Adrenal gland (tissue), 12 donors: ENCODE data around the gene LRRK1. TPM values are rescaled to one million over a fixed set of nuclear protein-coding genes. Genes with fewer than 3 reads are reported as not detected.

Experiments
- DNase-seq, 7 donors: peaks; one replicate each; pipeline ENCODE4 v3.0.0-alpha.2; 2019 to 2020
- H3K27ac ChIP-seq, 5 donors: fragments of 200-600 bp; sonication (generic) in 4 of 5; 1 replicate in 3 of 5; 2 replicates in 2 of 5; pipeline versions ENCODE4 v1.5.1 to v1.8.0; 2016 to 2020; ENCODE audit warnings: mild to moderate bottlenecking in 1 of 5
- H3K27me3 ChIP-seq: fragments of 200-600 bp; 2 replicates; pipeline ENCODE4 v1.8.0; 2021
- H3K36me3 ChIP-seq, 2 donors: fragments of 200-600 bp; replicated peaks in 1 of 2; 1 replicate in 1 of 2; 2 replicates in 1 of 2; pipeline versions ENCODE4 v1.5.1 to v1.8.0; 2018 to 2022
- H3K4me1 ChIP-seq, 2 donors: fragments of 200-600 bp; replicated peaks in 1 of 2; 1 replicate in 1 of 2; 2 replicates in 1 of 2; pipeline versions ENCODE4 v1.5.1 to v1.8.0; 2018 to 2021
- H3K4me3 ChIP-seq, 4 donors: fragments of 200-600 bp; sonication (generic) in 3 of 4; one replicate each; pipeline ENCODE4 v1.5.1; 2016 to 2018
- H3K9me3 ChIP-seq, 3 donors: fragments of 200-600 bp; sonication (generic) in 1 of 3; replicated peaks in 1 of 3; 1 replicate in 2 of 3; 2 replicates in 1 of 3; pipeline versions ENCODE4 v1.5.1 to v1.8.0; 2016 to 2021
- POLR2A ChIP-seq, 2 donors: fragments of 450-650 bp; IDR thresholded peaks; one replicate each; pipeline ENCODE4 v1.6.1; 2017; ENCODE audit warnings: antibody characterized with exemption in 2 of 2, mild to moderate bottlenecking in 2 of 2, moderate library complexity in 1 of 2
- WGBS, 4 donors: extraction: QIAGEN DNeasy Blood & Tissue Kit in 2 of 4; methylation state at CpG; one replicate each; pipeline versions ENCODE4 v1.1.5 to v1.1.7; 2013 to 2017; 5-methylcytosine and 5-hydroxymethylcytosine counted together
- intact Hi-C, 2 donors: fragments of 100-400 bp; cut with DNase I; formaldehyde crosslinking; loops; one replicate each; pipeline versions ENCODE4 v1.14.1 to v1.15.0; 2022 to 2023
- polyA plus RNA-seq, 3 donors: library from polyadenylated mRNA; stranded (reverse); fragments of 200-250 nt in 2 of 3; fragments of 350-450 nt in 1 of 3; fragmentation: Illumina TruSeq in 1 of 3; extraction: RNeasy Lipid Tissue Mini Kit (QIAGEN cat#74804) in 1 of 3; gene quantifications; one replicate each; pipeline ENCODE4 v1.2.3, GENCODE V29; 2013 to 2014
- total RNA-seq, 9 donors: library from RNA; depleted of rRNA in 4 of 9; stranded (reverse); fragments of >200 nt in 4 of 9; fragments of 120-200 nt in 1 of 9; fragmentation: NEBNext Ultra II Directional in 1 of 9; extraction: Animal tissue kit (Norgen Biotek cat#: 25700) in 1 of 9; gene quantifications; one replicate each; pipeline versions ENCODE4 v1.1.0 to v1.2.4, GENCODE V29; 2013 to 2023
- TF ChIP-seq, protein P1 (sequence below), 6 experiments: fragments of 450-650 bp in 4 of 6; fragments of 200-600 bp in 2 of 6; sonication (generic) in 1 of 6; IDR thresholded peaks; 1 replicate in 5 of 6; 2 replicates in 1 of 6; pipeline versions ENCODE4 v1.5.1 to v1.8.0; 2016 to 2021; ENCODE audit warnings: antibody characterized with exemption in 6 of 6, mild to moderate bottlenecking in 2 of 6, moderate library complexity in 1 of 6
- donor health status: healthy with polysubstance abuse.
- donor health status: Bipolar disorder and iron deficiency.
- donor health status: DM: yes; HTN: yes; CAD: no.
- donor health status: DM: no; HTN: no; CAD: no.
- donor health status: DM: no; HTN: no; CAD: no.
- donor health status: DM: yes; HTN: yes; CAD: no.

LRRK1 gene
- total and polyA plus RNA-seq, 12 donors, result 0.44 to 13.1 (median 7.7) TPM

DNA sequence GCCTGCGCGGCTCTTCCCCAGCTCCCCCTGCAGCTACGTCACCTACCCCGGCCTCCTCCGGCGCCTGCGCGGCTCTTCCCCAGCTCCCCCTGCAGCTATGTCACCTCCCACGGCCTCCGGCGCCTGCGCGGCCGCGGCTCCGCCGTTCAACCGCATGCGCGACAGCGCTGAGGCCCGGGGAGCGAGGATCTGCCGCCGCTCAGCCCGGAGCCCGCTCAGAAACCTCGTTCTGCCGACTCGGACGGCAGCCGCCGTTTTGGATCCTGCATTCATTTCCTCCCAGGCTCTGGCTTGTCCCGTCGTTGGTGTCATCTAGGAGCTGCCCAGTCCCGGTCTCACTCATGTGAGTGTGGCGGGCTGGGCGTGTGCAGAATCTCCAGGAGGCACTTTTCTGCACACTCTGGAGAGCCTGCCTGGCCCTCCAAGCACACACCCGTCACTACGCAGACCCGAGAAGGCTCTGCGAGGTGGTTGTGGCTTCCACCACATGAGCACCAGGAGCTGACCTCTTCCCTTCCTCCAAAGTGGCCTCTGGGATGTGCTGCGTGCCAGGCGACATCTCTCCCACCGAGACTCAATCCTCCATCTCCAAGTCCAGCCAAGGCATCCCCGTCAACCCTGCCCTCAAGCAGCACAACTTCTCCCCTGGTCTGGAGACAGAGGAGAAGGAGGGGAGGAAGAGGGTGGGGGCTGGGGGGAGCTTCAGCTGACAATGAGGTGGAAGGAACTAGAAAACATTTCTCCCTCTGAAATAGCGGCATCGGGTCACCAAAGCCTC is 167.4 kb downstream of the LRRK1 start:
- H3K4me3 ChIP-seq, result no peak overlapping the region
- no peaks in the 10 kb centered on the region for H3K9me3 ChIP-seq
- peaks cover 6 to 25% of the 10 kb centered on the region in 2 donors for H3K4me1 ChIP-seq
- no peak for DNase-seq
- peak overlapping the region in 1 of 5 donors; percentile 3 for H3K27ac ChIP-seq
- H3K36me3 ChIP-seq, result no peaks in the 10 kb centered on the region
- intact Hi-C loops, result loop anchor here in 1 of 2 donors (5.0 kb wide), 2 partner anchors 69 to 171 kb away; no protein-coding TSS in a partner anchor
- TF ChIP-seq POLR2A (IDR thresholded peaks at IDR 0.05), result no peak
- TF ChIP-seq, protein P1, sequence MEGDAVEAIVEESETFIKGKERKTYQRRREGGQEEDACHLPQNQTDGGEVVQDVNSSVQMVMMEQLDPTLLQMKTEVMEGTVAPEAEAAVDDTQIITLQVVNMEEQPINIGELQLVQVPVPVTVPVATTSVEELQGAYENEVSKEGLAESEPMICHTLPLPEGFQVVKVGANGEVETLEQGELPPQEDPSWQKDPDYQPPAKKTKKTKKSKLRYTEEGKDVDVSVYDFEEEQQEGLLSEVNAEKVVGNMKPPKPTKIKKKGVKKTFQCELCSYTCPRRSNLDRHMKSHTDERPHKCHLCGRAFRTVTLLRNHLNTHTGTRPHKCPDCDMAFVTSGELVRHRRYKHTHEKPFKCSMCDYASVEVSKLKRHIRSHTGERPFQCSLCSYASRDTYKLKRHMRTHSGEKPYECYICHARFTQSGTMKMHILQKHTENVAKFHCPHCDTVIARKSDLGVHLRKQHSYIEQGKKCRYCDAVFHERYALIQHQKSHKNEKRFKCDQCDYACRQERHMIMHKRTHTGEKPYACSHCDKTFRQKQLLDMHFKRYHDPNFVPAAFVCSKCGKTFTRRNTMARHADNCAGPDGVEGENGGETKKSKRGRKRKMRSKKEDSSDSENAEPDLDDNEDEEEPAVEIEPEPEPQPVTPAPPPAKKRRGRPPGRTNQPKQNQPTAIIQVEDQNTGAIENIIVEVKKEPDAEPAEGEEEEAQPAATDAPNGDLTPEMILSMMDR (IDR thresholded peaks at IDR 0.05), result no peak
- no peaks in the 10 kb centered on the region for H3K27me3 ChIP-seq
- WGBS, 4 donors, result 88 to 93% (median 92%) methylated on average over 43 to 48 of the region's 48 CpGs

DNA sequence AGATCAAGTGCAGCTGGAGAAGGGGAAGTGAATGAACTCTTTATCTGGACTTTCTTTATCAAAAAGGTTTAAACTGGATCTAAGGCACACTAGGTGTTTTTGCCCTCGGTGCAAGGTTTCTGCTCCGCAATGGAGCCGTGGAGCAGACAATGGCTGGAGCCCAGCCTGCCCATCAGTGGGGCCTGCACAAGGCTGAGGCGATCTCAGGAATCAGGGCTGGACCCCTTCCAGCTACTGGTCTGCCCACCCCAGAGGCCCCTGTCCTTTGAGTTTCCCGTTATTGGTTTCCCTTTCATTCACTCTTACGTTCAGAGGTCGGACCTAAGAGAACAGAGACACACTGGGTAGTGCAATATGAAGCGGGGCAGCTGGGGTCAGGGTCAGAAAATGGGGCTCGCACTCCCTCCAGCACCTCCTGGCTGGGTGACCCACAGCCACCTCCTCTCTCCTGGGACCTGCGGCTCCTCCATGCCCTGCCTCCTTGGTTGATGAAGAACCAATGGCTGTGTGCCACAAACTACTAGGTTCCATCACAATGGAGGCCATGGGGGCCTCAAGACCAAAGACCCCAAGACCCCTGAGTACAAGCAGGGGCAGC is 168.1 kb downstream of the LRRK1 start:
- DNase-seq, result no peak
- intact Hi-C loops, result loop anchor here in 1 of 2 donors (5.0 kb wide), 2 partner anchors 70 to 170 kb away; no protein-coding TSS in a partner anchor
- no peak for TF ChIP-seq POLR2A (IDR thresholded peaks at IDR 0.05)
- TF ChIP-seq, protein P1 (IDR thresholded peaks at IDR 0.05), result no peak
- H3K36me3 ChIP-seq, result no peaks in the 10 kb centered on the region
- no peak overlapping the region for H3K4me3 ChIP-seq
- peaks cover 8 to 32% of the 10 kb centered on the region in 2 donors for H3K4me1 ChIP-seq
- H3K27me3 ChIP-seq, result no peaks in the 10 kb centered on the region
- WGBS, 4 donors, result 77 to 93% (median 84%) methylated on average over 4 to 10 of the region's 10 CpGs
- H3K27ac ChIP-seq, result peak overlapping the region in 1 of 5 donors; percentile 3
- H3K9me3 ChIP-seq, result no peaks in the 10 kb centered on the region

DNA sequence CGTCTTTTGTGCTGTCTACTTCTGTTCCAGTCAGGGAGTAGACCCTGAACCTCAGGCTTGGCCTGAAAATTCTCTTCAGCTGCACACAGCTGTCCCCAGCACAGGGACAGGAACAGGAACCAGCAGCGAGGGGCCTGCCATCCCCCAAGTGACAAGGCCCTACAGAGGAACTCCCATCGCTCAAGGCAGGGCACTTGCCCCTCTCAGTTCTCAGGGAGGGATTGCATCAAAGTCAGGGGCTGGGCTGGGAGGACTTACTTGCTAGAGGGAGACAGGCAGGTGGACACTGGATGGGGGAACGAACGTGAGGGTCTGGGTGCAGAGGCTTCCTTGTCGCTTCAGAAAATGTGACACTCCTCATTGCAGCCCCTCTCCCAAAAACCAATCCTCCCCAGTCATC is 169.1 kb downstream of the LRRK1 start:
- intact Hi-C loops, result loop anchor here (2.0 to 5.0 kb wide), 3 partner anchors 71 to 169 kb away; no protein-coding TSS in a partner anchor
- no peaks in the 10 kb centered on the region for H3K27me3 ChIP-seq
- no peak for DNase-seq
- 68 to 84% (median 76%) methylated on average over 3 to 6 of the region's 6 CpGs for WGBS, 4 donors
- TF ChIP-seq, protein P1 (IDR thresholded peaks at IDR 0.05), result no peak
- no peak for TF ChIP-seq POLR2A (IDR thresholded peaks at IDR 0.05)
- H3K9me3 ChIP-seq, result no peaks in the 10 kb centered on the region
- H3K27ac ChIP-seq, result peak overlapping the region in 1 of 5 donors; percentile 90
- peaks cover 8 to 35% of the 10 kb centered on the region in 2 donors for H3K4me1 ChIP-seq
- H3K4me3 ChIP-seq, result no peak overlapping the region
- H3K36me3 ChIP-seq, result no peaks in the 10 kb centered on the region
